Measurements from ENCODE around the gene TTC34.

GRCh38 chr1:2806591-2806990 lies 5.1 kb upstream of the TTC34 start:
- TF ChIP-seq CTCF (IDR thresholded peaks at IDR 0.05; ENCODE audit: low read length) = no peak
- TF ChIP-seq EZH2 (IDR thresholded peaks at IDR 0.05; ENCODE audit: borderline replicate concordance, low read length) = no peak
